ENCODE data around the gene PANX2.

The PANX2 gene

GRCh38 chr22:50219800-50220602 lies 49.5 kb downstream of the PANX2 start:
- Histone ChIP-seq H3K4me3 (no peak overlapping the region), H3K9me3 (ENCODE audit: low read depth, low read length) (no peaks in the 10 kb centered on the region), H3K27ac (0 out of 2 replicates have a peak overlapping the region, but pooled peaks have one; percentile 31), H3K9ac (ENCODE audit: insufficient read length) (no peak overlapping the region), H3K36me3 (ENCODE audit: insufficient read depth, low read length) (peaks cover 45% of the 10 kb centered on the region)
- TF ChIP-seq FOXP2 (optimal IDR thresholded peaks at IDR 0.05; ENCODE audit: control extremely low read depth, extremely low read length, insufficient read depth): no peak
- TF ChIP-seq POLR2AphosphoS5 (IDR thresholded peaks at IDR 0.05; ENCODE audit: borderline replicate concordance, low read depth, low read length): no peak
- TF ChIP-seq EZH2 (IDR thresholded peaks at IDR 0.05): no peak
- no peak for DNase-seq (ENCODE audit: low read depth, low spot score)

GRCh38 chr22:50220603-50221409 lies 50.3 kb downstream of the PANX2 start:
- TF ChIP-seq FOXP2 (optimal IDR thresholded peaks at IDR 0.05; ENCODE audit: control extremely low read depth, extremely low read length, insufficient read depth) (no peak), EZH2 (IDR thresholded peaks at IDR 0.05) (no peak), POLR2AphosphoS5 (IDR thresholded peaks at IDR 0.05; ENCODE audit: borderline replicate concordance, low read depth, low read length) (no peak)
- Histone ChIP-seq H3K27ac (no peak overlapping the region), H3K4me3 (no peak overlapping the region), H3K9ac (ENCODE audit: insufficient read length) (no peak overlapping the region), H3K36me3 (ENCODE audit: insufficient read depth, low read length) (peaks cover 45% of the 10 kb centered on the region), H3K9me3 (ENCODE audit: low read depth, low read length) (no peaks in the 10 kb centered on the region)
- no peak for DNase-seq (ENCODE audit: low read depth, low spot score)

- TF ChIP-seq FOXP2 (optimal IDR thresholded peaks at IDR 0.05; ENCODE audit: control extremely low read depth, extremely low read length, insufficient read depth) (no peak), EZH2 (IDR thresholded peaks at IDR 0.05) (no peak)
Observed at GRCh38 chr22:50221410-50222300, 51.1 kb downstream of the PANX2 start.

GRCh38 chr22:50222508-50222907 lies 52.0 kb downstream of the PANX2 start:
- no peak for DNase-seq (ENCODE audit: low read depth, low spot score)
- Histone ChIP-seq H3K36me3 (ENCODE audit: insufficient read depth, low read length) (peaks cover 28% of the 10 kb centered on the region; the same call in 1 of the 2 replicates), H3K27ac (no peak overlapping the region), H3K9me3 (ENCODE audit: low read depth, low read length) (no peaks in the 10 kb centered on the region), H3K4me3 (no peak overlapping the region), H3K9ac (ENCODE audit: insufficient read length) (no peak overlapping the region)
- TF ChIP-seq EZH2 (IDR thresholded peaks at IDR 0.05) (no peak), POLR2AphosphoS5 (IDR thresholded peaks at IDR 0.05; ENCODE audit: borderline replicate concordance, low read depth, low read length) (no peak), FOXP2 (optimal IDR thresholded peaks at IDR 0.05; ENCODE audit: control extremely low read depth, extremely low read length, insufficient read depth) (no peak)

More at GRCh38 chr22:50221410-50222300, 51.1 kb downstream of the PANX2 start:
- Histone ChIP-seq H3K4me3 (no peak overlapping the region), H3K36me3 (ENCODE audit: insufficient read depth, low read length) (peaks cover 36% of the 10 kb centered on the region), H3K9ac (ENCODE audit: insufficient read length) (no peak overlapping the region), H3K9me3 (ENCODE audit: low read depth, low read length) (no peaks in the 10 kb centered on the region), H3K27ac (no peak overlapping the region)
- no peak for DNase-seq (ENCODE audit: low read depth, low spot score)

- Histone ChIP-seq H3K36me3 (ENCODE audit: insufficient read depth, low read length) (peaks cover 16% of the 10 kb centered on the region; the same call in 1 of the 2 replicates), H3K9me3 (ENCODE audit: low read depth, low read length) (no peaks in the 10 kb centered on the region), H3K4me3 (no peak overlapping the region), H3K27ac (no peak overlapping the region), H3K9ac (ENCODE audit: insufficient read length) (no peak overlapping the region)
- no peak for TF ChIP-seq FOXP2 (optimal IDR thresholded peaks at IDR 0.05; ENCODE audit: control extremely low read depth, extremely low read length, insufficient read depth)
- no peak for TF ChIP-seq POLR2AphosphoS5 (IDR thresholded peaks at IDR 0.05; ENCODE audit: borderline replicate concordance, low read depth, low read length)
- TF ChIP-seq EZH2 (IDR thresholded peaks at IDR 0.05): no peak
- DNase-seq (ENCODE audit: low read depth, low spot score): no peak
Observed at GRCh38 chr22:50224071-50224470, 53.5 kb downstream of the PANX2 start.

- TF ChIP-seq FOXP2 (optimal IDR thresholded peaks at IDR 0.05; ENCODE audit: control extremely low read depth, extremely low read length, insufficient read depth) (no peak), POLR2AphosphoS5 (IDR thresholded peaks at IDR 0.05; ENCODE audit: borderline replicate concordance, low read depth, low read length) (no peak), EZH2 (IDR thresholded peaks at IDR 0.05) (no peak)
- Histone ChIP-seq H3K27ac (no peak overlapping the region), H3K36me3 (ENCODE audit: insufficient read depth, low read length) (peaks cover 11% of the 10 kb centered on the region; the same call in 1 of the 2 replicates), H3K9me3 (ENCODE audit: low read depth, low read length) (no peaks in the 10 kb centered on the region), H3K9ac (ENCODE audit: insufficient read length) (no peak overlapping the region), H3K4me3 (no peak overlapping the region)
- DNase-seq (ENCODE audit: low read depth, low spot score): no peak
Observed at GRCh38 chr22:50225200-50225969, 54.9 kb downstream of the PANX2 start.

All from SK-N-MC (cell line).